Measurements from ENCODE around the gene DPYSL3. TPM values are rescaled to one million over a fixed set of nuclear protein-coding genes. Genes with fewer than 3 reads are reported as not detected.

DPYSL3 gene
- total RNA-seq, 2 donors from 2014 or later = not detected

- Mint-ChIP-seq H3K27ac (no peak overlapping the region), H3K4me3 (no peak overlapping the region), H3K36me3 (ENCODE audit: low read depth) (peaks cover 2% of the 10 kb centered on the region), H3K27me3 (peaks cover 28% of the 10 kb centered on the region), H3K4me1 (no peaks in the 10 kb centered on the region)
- ATAC-seq (no peak), DNase-seq (no peak)
- H3K9me3 ChIP-seq (ENCODE audit: control insufficient read depth, low read length, poor library complexity, severe bottlenecking) = no peaks in the 10 kb centered on the region
These were observed 99.1 kb downstream of the DPYSL3 start for GRCh38 chr5:147410496-147411358.

GRCh38 chr5:147408980-147409379, 100.9 kb downstream of the DPYSL3 start:
- no peak for ATAC-seq
- H3K4me3 Mint-ChIP-seq = no peak overlapping the region
- H3K27ac Mint-ChIP-seq = no peak overlapping the region
- H3K36me3 Mint-ChIP-seq (ENCODE audit: low read depth) = peaks cover 2% of the 10 kb centered on the region
- no peak for DNase-seq
- H3K4me1 Mint-ChIP-seq = no peaks in the 10 kb centered on the region
- H3K9me3 ChIP-seq (ENCODE audit: control insufficient read depth, low read length, poor library complexity, severe bottlenecking) = no peaks in the 10 kb centered on the region
- peaks cover 18% of the 10 kb centered on the region for H3K27me3 Mint-ChIP-seq

GRCh38 chr5:147407094-147407681, 102.7 kb downstream of the DPYSL3 start:
- no peak overlapping the region for H3K4me3 Mint-ChIP-seq
- no peak overlapping the region for H3K27ac Mint-ChIP-seq
- ATAC-seq (no peak), DNase-seq (no peak)
- H3K4me1 Mint-ChIP-seq = no peaks in the 10 kb centered on the region
- no peaks in the 10 kb centered on the region for H3K9me3 ChIP-seq (ENCODE audit: control insufficient read depth, low read length, poor library complexity, severe bottlenecking)
- H3K27me3 Mint-ChIP-seq = peaks cover 17% of the 10 kb centered on the region
- H3K36me3 Mint-ChIP-seq (ENCODE audit: low read depth) = peaks cover 2% of the 10 kb centered on the region

- DNase-seq = no peak
- Mint-ChIP-seq H3K4me3 (no peak overlapping the region), H3K36me3 (ENCODE audit: low read depth) (peaks cover 2% of the 10 kb centered on the region), H3K27me3 (peaks cover 14% of the 10 kb centered on the region), H3K27ac (no peak overlapping the region), H3K4me1 (no peaks in the 10 kb centered on the region)
- no peaks in the 10 kb centered on the region for H3K9me3 ChIP-seq (ENCODE audit: control insufficient read depth, low read length, poor library complexity, severe bottlenecking)
- no peak for ATAC-seq
These were observed 103.2 kb downstream of the DPYSL3 start for GRCh38 chr5:147406636-147407035.

- peaks cover 2% of the 10 kb centered on the region for H3K36me3 Mint-ChIP-seq (ENCODE audit: low read depth)
- no peak for ATAC-seq
These were observed 105.2 kb downstream of the DPYSL3 start for GRCh38 chr5:147404706-147405105.

GRCh38 chr5:147403651-147404640, 105.9 kb downstream of the DPYSL3 start:
- no peak for ATAC-seq

More at GRCh38 chr5:147404706-147405105, 105.2 kb downstream of the DPYSL3 start:
- Mint-ChIP-seq H3K4me1 (no peaks in the 10 kb centered on the region), H3K27me3 (peaks cover 14% of the 10 kb centered on the region), H3K4me3 (no peak overlapping the region), H3K27ac (no peak overlapping the region)
- DNase-seq = no peak
- no peaks in the 10 kb centered on the region for H3K9me3 ChIP-seq (ENCODE audit: control insufficient read depth, low read length, poor library complexity, severe bottlenecking)

GRCh38 chr5:147400881-147401280, 109.0 kb downstream of the DPYSL3 start:
- ATAC-seq (no peak), DNase-seq (no peak)
- Mint-ChIP-seq H3K36me3 (ENCODE audit: low read depth) (no peaks in the 10 kb centered on the region), H3K4me1 (no peaks in the 10 kb centered on the region), H3K4me3 (no peak overlapping the region), H3K27ac (no peak overlapping the region), H3K27me3 (peaks cover 10% of the 10 kb centered on the region)
- no peaks in the 10 kb centered on the region for H3K9me3 ChIP-seq (ENCODE audit: control insufficient read depth, low read length, poor library complexity, severe bottlenecking)

More at GRCh38 chr5:147403651-147404640, 105.9 kb downstream of the DPYSL3 start:
- Mint-ChIP-seq H3K27ac (no peak overlapping the region), H3K27me3 (peaks cover 14% of the 10 kb centered on the region), H3K36me3 (ENCODE audit: low read depth) (peaks cover 2% of the 10 kb centered on the region), H3K4me1 (no peaks in the 10 kb centered on the region), H3K4me3 (no peak overlapping the region)
- H3K9me3 ChIP-seq (ENCODE audit: control insufficient read depth, low read length, poor library complexity, severe bottlenecking) = no peaks in the 10 kb centered on the region
- DNase-seq = no peak

GRCh38 chr5:147400126-147400809, 109.6 kb downstream of the DPYSL3 start:
- ATAC-seq (no peak), DNase-seq (no peak)
- H3K4me1 Mint-ChIP-seq = no peaks in the 10 kb centered on the region
- H3K4me3 Mint-ChIP-seq = no peak overlapping the region
- H3K9me3 ChIP-seq (ENCODE audit: control insufficient read depth, low read length, poor library complexity, severe bottlenecking) = no peaks in the 10 kb centered on the region
- H3K27ac Mint-ChIP-seq = no peak overlapping the region
- peaks cover 10% of the 10 kb centered on the region for H3K27me3 Mint-ChIP-seq
- no peaks in the 10 kb centered on the region for H3K36me3 Mint-ChIP-seq (ENCODE audit: low read depth)

- ATAC-seq (no peak), DNase-seq (no peak)
- Mint-ChIP-seq H3K4me3 (no peak overlapping the region), H3K4me1 (no peaks in the 10 kb centered on the region), H3K27ac (no peak overlapping the region), H3K27me3 (peaks cover 6% of the 10 kb centered on the region), H3K36me3 (ENCODE audit: low read depth) (no peaks in the 10 kb centered on the region)
- no peaks in the 10 kb centered on the region for H3K9me3 ChIP-seq (ENCODE audit: control insufficient read depth, low read length, poor library complexity, severe bottlenecking)
These were observed 111.0 kb downstream of the DPYSL3 start for GRCh38 chr5:147398860-147399259.

GRCh38 chr5:147397616-147398015, 112.3 kb downstream of the DPYSL3 start:
- Mint-ChIP-seq H3K4me1 (no peaks in the 10 kb centered on the region), H3K27me3 (peaks cover 7% of the 10 kb centered on the region), H3K27ac (no peak overlapping the region), H3K36me3 (ENCODE audit: low read depth) (no peaks in the 10 kb centered on the region), H3K4me3 (no peak overlapping the region)
- ATAC-seq = no peak
- no peaks in the 10 kb centered on the region for H3K9me3 ChIP-seq (ENCODE audit: control insufficient read depth, low read length, poor library complexity, severe bottlenecking)
- no peak for DNase-seq

- Mint-ChIP-seq H3K4me3 (no peak overlapping the region), H3K36me3 (ENCODE audit: low read depth) (no peaks in the 10 kb centered on the region), H3K4me1 (no peaks in the 10 kb centered on the region), H3K27ac (no peak overlapping the region), H3K27me3 (peaks cover 12% of the 10 kb centered on the region)
- ATAC-seq = no peak
- H3K9me3 ChIP-seq (ENCODE audit: control insufficient read depth, low read length, poor library complexity, severe bottlenecking) = no peaks in the 10 kb centered on the region
- no peak for DNase-seq
These were observed 113.6 kb downstream of the DPYSL3 start for GRCh38 chr5:147396070-147396823.

Measured in T-helper 17 cell (primary cell).